Cerebellar nuclear complex (tissue), 1 donor: ENCODE data around the gene KLHL26.

Experiments
- DNase-seq, 2 experiments: peaks; one replicate each; lab custom pipeline; 2025; lab: John Stamatoyannopoulos, UW

Gene KLHL26

GRCh38 chr19:18649371-18650020 lies 12.7 kb downstream of the KLHL26 start:
- DNase-seq = no peak

- no peak for DNase-seq
Measured at GRCh38 chr19:18650021-18650390, 13.2 kb downstream of the KLHL26 start.

- DNase-seq = no peak
Measured at GRCh38 chr19:18650468-18651041, 13.7 kb downstream of the KLHL26 start.

DNA sequence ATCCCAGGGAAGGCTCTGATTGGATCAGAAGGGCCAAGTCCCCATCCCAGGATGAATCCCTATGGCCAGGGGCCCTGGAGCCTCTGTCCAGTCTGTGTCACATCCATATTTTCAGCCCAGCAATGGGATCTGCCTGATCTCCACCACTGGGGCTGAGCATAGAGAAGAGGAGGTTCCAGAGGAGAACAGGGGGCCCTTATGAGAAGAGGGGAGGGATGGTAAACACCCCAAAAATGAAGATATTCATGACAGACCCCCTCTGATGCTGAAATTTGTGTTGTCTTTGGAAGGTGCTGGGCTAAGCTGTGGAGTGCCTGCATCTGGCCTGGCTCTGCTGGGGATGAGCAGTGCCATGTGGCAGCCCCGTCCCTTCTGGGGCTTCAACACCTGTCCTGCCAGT lies 14.5 kb downstream of the KLHL26 start:
- no peak for DNase-seq

- no peak for DNase-seq
Measured at GRCh38 chr19:18651733-18652132, 14.9 kb downstream of the KLHL26 start.

- DNase-seq = no peak
Measured at GRCh38 chr19:18653853-18654252, 17.0 kb downstream of the KLHL26 start.

GRCh38 chr19:18654469-18654868 lies 17.6 kb downstream of the KLHL26 start:
- no peak for DNase-seq

DNA sequence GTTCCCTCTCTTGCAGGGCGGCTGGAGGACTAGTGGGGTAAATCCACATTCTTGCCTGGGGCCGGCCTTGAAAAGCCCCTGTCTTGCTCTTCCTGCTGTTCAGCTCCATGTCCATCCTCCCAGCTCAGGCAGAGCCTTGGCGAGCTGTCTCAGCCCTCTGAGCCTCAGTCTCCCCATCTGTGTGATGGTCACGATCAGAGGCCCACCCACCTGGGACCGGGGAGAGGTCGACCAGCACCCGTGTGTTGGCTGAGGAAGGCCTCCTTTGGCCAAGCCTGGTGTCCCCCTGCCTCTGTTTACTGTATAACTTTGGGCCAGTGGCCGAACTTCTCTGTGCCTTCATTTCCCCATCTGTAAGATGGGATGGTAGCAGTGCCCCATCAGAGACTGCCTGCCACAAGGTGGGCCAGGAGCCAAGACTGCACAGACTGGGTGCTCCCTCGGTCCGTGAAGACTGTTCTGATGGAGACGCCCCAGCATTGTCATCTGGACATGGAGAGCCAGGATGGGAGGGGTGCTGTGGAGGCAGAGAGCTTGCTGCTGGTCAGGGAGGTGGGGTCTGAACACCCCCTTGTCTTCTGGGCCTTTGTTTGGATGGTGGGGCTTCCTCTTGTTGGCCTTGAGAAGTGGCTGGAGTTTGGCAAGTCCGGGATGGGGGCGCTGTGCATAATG lies 18.5 kb downstream of the KLHL26 start:
- DNase-seq = no peak

GRCh38 chr19:18656337-18657086 lies 19.7 kb downstream of the KLHL26 start:
- DNase-seq = no peak

DNA sequence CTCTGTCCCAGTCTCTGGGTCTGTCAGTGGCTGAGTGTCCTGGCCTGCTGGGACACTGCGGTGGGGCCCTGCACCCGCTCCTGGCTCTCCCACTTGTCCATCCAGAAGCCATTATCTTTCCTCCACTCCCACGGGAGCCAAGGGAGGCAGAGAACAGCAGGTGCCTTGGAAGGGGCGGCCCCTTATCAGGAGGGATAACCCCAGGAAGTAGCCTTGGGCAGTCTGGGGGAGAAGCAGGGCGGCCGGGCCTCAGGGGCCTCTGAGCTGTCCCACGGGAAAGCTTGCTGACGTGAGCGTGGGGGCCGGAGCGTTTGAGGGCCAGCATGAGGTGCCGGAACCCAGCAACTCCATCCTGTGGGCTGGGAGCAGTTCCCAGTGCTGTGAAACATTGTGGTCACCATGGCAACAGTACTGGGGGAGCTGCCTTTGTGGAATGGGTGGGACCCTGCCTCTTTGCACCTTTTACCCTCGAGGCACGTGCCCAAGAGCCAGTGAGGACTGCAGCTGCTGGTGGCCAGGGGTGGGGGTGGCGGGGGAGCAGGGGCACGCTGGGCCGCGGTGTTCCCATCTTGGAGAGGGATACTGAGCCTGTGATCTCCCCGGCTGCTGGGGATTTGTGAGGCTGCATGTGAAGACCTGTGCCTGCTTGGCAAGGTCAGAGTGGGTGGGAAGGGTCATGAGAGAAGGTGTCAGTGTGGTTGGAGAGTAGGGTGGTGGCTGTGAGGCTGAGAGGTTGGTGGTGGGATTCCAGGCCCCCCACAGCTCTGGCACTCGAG lies 20.9 kb downstream of the KLHL26 start:
- DNase-seq = no peak

GRCh38 chr19:18658366-18658855 lies 21.6 kb downstream of the KLHL26 start:
- no peak for DNase-seq

- no peak for DNase-seq
Measured at GRCh38 chr19:18659281-18660050, 22.6 kb downstream of the KLHL26 start.

DNA sequence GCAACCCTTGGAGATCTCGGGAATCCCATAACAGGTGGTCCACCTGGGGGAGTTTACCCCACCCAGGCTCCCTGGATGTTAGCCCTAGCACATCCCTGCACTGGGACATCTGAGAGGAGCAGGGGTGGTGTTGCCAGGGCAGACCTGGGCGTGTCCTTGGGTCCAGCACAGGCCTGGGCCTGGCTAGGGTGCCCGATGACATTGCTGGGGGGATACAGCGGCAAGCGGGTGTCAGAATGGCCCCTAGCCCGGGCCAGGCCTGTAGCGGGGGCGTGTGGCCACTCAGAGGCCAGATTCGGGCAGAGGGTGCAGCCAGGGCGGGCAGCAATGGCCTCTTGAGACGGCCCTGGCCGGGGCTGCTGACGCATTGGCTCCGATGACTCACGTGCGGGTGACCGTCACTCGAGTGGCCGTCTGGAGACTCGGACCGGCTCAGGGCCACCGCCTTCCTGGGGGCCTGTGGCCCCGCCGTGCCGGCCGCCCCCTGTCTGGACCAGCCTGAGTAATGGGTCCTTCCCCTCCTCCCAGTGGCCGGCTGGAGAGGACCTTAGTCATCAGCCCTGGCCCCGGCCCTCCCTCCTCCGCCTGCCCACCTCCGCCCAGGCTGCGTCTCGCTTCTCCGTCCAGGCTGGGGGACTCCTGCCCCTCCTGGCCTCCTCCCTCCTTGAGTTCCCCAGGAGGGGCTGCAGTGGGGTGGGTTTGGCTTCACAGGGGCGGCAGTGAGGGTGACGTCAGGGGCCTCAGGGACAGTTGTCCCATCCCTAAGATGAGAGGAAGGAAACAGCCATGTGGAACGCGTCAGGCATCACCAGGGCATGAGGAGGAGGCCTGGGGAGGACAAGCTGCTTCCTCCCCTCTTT lies 23.5 kb downstream of the KLHL26 start:
- no peak for DNase-seq

DNA sequence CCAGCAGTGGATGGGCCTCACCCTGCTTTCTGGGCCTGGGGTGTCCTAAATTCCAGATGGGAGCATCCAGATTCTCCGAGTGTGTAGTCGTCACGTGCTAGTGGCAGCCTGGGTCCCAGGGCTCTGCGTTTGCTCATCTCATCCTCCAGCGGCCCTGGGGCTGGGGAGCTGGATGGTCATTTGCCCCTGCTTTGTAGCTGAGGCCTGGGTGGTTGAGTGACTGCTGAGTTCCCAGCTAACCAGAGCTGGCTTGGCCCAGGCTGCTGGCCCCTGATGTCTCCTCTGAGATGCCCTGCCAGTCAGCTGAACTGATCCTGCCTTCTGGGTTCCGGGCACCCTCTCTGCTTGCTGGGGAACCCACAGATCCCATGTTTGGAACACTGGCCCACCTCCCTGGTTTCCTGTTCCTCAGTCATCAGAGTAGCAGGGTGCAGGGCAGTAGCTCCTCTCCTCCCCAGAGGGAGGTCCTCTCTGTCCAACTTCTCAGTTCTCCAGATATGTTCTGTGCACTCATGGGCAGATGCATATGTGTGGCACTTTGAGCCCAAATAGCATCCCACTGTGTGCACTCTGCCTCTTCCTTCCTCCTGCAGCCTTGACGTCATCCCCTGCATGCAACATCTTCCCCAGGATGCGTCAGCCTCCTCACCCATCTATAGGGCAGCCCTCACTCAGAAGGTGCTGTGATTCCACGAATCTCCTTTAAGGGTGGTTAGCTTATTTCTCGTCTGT lies 24.3 kb downstream of the KLHL26 start:
- DNase-seq = no peak

GRCh38 chr19:18662972-18663732 lies 26.3 kb downstream of the KLHL26 start:
- no peak for DNase-seq

GRCh38 chr19:18663940-18664530 lies 27.2 kb downstream of the KLHL26 start:
- DNase-seq = no peak

DNA sequence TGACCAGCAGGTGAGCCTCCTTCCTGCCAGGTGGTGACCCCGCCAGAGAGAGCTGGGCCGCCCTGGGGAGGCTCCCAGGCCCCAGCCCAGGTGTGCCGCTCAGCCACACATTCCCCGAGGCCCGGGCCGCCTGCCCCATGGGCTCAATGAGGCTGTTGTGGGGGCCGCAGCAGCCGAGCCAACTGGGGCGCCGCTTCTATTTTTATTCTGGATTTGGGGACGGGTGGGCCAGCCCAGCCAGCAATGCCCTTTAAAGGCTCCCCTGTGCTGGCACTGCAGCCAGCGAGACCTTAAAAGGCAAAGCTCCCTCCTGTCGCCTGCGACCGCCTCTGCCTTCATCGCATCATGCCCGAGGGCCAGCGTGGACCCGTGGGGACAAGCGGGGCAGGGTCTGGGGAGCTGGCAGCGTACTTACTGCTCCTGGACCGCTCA lies 29.0 kb downstream of the KLHL26 start:
- DNase-seq = no peak

- DNase-seq = no peak
Measured at GRCh38 chr19:18666317-18666716, 29.5 kb downstream of the KLHL26 start.
